CD8-positive, alpha-beta memory T cell (primary cell): Measurements from ENCODE around the gene MEAK7. TPM values are rescaled to one million over a fixed set of nuclear protein-coding genes. Genes with fewer than 3 reads are reported as not detected.

Experiments
- CTCF ChIA-PET: fragments of 350-600 bp; sonication (Branson Sonifier 250); formaldehyde crosslinking; loops from one replicate; lab custom pipeline; 2021; ENCODE audit warnings: antibody characterized with exemption; lab: Charles Lee
- POLR2A ChIA-PET: fragments of 350-600 bp; sonication (Branson Sonifier 250); formaldehyde crosslinking; loops from one replicate; lab custom pipeline; 2021; ENCODE audit warnings: antibody characterized with exemption; lab: Charles Lee
- DNase-seq, 5 donors: peaks; one replicate each; pipeline versions ENCODE4 v3.0.0 to v3.0.0-alpha.2; 2020 to 2022; ENCODE audit warnings: mixed read lengths in 1 of 5
- H3K27ac ChIP-seq: one replicate; pipeline ENCODE4 v1.7.0; 2013; ENCODE audit warnings: low read depth, mild to moderate bottlenecking, low read length, moderate library complexity
- H3K27me3 ChIP-seq: 2 replicates; pipeline ENCODE4 v1.7.0; 2013; ENCODE audit warnings: low read length, mild to moderate bottlenecking; ENCODE audit not compliant: insufficient read depth, poor library complexity, severe bottlenecking
- H3K36me3 ChIP-seq: 2 replicates; pipeline ENCODE4 v1.7.0; 2013; ENCODE audit warnings: mild to moderate bottlenecking, low read length, moderate library complexity; ENCODE audit not compliant: insufficient read depth
- H3K4me1 ChIP-seq: 2 replicates; pipeline ENCODE4 v1.7.0; 2013; ENCODE audit warnings: mild to moderate bottlenecking, low read length, moderate library complexity; ENCODE audit not compliant: insufficient read depth
- H3K4me3 ChIP-seq: 2 replicates; pipeline ENCODE4 v1.7.0; 2013; ENCODE audit warnings: mild to moderate bottlenecking, low read length
- H3K9me3 ChIP-seq: 2 replicates; pipeline ENCODE4 v1.7.0; 2013; ENCODE audit warnings: mild to moderate bottlenecking, low read length
- H3K27ac Mint-ChIP-seq, 8 donors: one replicate each; pipeline ENCODE4 v1.8.0; 2020 to 2021; ENCODE audit warnings: mixed read lengths in 8 of 8, mild to moderate bottlenecking in 6 of 8, inconsistent platforms in 3 of 8, moderate library complexity in 3 of 8
- H3K27me3 Mint-ChIP-seq, 2 donors: one replicate each; pipeline ENCODE4 v1.8.0; 2020 to 2021; ENCODE audit warnings: mixed read lengths in 2 of 2, mild to moderate bottlenecking in 1 of 2, moderate library complexity in 1 of 2
- H3K36me3 Mint-ChIP-seq, 3 donors: one replicate each; pipeline ENCODE4 v1.8.0; 2020 to 2021; ENCODE audit warnings: mixed read lengths in 3 of 3, inconsistent platforms in 1 of 3, mild to moderate bottlenecking in 1 of 3
- H3K4me1 Mint-ChIP-seq, 3 donors: one replicate each; pipeline ENCODE4 v1.8.0; 2020 to 2021; ENCODE audit warnings: mixed read lengths in 3 of 3, inconsistent platforms in 1 of 3, mild to moderate bottlenecking in 1 of 3
- H3K4me3 Mint-ChIP-seq, 7 donors: one replicate each; pipeline ENCODE4 v1.8.0; 2020 to 2021; ENCODE audit warnings: mixed read lengths in 7 of 7, mild to moderate bottlenecking in 6 of 7, moderate library complexity in 4 of 7, inconsistent platforms in 2 of 7
- H3K9me3 Mint-ChIP-seq, 5 donors: one replicate each; pipeline ENCODE4 v1.8.0; 2020 to 2022; ENCODE audit warnings: mixed read lengths in 5 of 5, mild to moderate bottlenecking in 3 of 5, moderate library complexity in 2 of 5, inconsistent platforms in 1 of 5
- polyA plus RNA-seq: library from polyadenylated mRNA; unstranded; fragments of 300-500 nt; fragmentation: Illumina TruSeq; gene quantifications from one replicate; pipeline ENCODE4 v1.2.3, GENCODE V29; 2021
- total RNA-seq, 2 experiments: library from RNA; stranded (reverse); gene quantifications; one replicate each; pipeline ENCODE4 v1.2.3, GENCODE V29; 2021

The MEAK7 gene
- total and polyA plus RNA-seq, 3 experiments from 2014 or later, result 6.7 to 7.8 (median 7.7) TPM

DNA sequence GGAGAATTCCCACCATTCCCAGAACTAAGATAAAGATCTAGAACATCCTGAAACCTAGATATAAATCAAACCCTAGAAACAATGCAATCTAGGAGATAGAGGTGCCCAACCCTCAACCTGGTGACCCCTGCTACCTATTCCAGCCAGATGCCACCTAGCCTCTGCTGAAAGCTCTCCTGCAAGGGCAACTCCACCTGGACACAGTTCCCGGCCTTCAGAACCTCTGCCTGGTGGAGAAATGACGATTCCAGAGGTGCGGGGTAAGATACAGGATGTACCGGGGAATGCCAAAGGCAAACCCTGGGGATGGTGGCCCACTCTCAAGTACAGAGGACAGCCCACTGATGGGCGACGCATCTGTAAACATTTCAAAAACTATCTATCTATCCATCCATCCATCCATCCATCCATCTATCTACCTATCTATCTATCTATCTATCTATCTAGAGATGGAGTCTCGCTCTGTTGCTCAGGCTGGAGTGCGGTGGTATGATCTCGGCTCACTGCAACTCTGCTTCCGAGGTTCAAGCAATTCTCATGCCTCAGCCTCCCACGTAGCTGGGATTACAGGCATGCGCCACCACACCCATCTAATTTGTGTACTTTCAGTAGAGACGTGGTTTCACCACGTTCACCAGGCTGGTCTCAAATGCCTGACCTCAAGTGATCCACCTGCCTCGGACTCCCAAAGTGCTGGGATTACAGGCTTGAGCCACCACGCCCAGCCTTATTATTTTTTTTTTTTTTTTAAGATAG, 19.0 kb downstream of the MEAK7 start:
- Histone ChIP-seq H3K4me3 (no peak overlapping the region), H3K27ac (no peak overlapping the region), H3K36me3 (no peaks in the 10 kb centered on the region), H3K27me3 (no peaks in the 10 kb centered on the region), H3K4me1 (no peaks in the 10 kb centered on the region), H3K9me3 (no peaks in the 10 kb centered on the region)
- Mint-ChIP-seq H3K27ac (no peak overlapping the region), H3K9me3 (no peaks in the 10 kb centered on the region), H3K27me3 (no peaks in the 10 kb centered on the region), H3K4me3 (no peak overlapping the region), H3K36me3 (peaks cover 3 to 76% (median 11%) of the 10 kb centered on the region in 3 donors), H3K4me1 (peaks cover 0 to 6% (median 0%) of the 10 kb centered on the region in 3 donors)
- POLR2A ChIA-PET, result no interaction called here
- no peak for DNase-seq
- CTCF ChIA-PET, result no interaction called here

- DNase-seq, result no peak
- no peak overlapping the region for H3K4me3 Mint-ChIP-seq
- Histone ChIP-seq H3K36me3 (no peaks in the 10 kb centered on the region), H3K9me3 (no peaks in the 10 kb centered on the region), H3K4me3 (no peak overlapping the region), H3K27me3 (no peaks in the 10 kb centered on the region), H3K27ac (no peak overlapping the region), H3K4me1 (no peaks in the 10 kb centered on the region)
- POLR2A ChIA-PET, result interaction anchor here (0.6 kb wide), 1 partner anchor 236 kb away, joined by 5 read pairs; no protein-coding TSS in a partner anchor
- H3K4me1 Mint-ChIP-seq, result peaks cover 0 to 6% (median 0%) of the 10 kb centered on the region in 3 donors
- no peaks in the 10 kb centered on the region for H3K9me3 Mint-ChIP-seq
- CTCF ChIA-PET, result no interaction called here
- no peak overlapping the region for H3K27ac Mint-ChIP-seq
- H3K36me3 Mint-ChIP-seq, result peaks cover 3 to 78% (median 8%) of the 10 kb centered on the region in 3 donors
- H3K27me3 Mint-ChIP-seq, result no peaks in the 10 kb centered on the region
These were observed 19.7 kb downstream of the MEAK7 start for GRCh38 chr16:84484579-84485254.

- Histone ChIP-seq H3K9me3 (no peaks in the 10 kb centered on the region), H3K4me3 (no peak overlapping the region), H3K27ac (no peak overlapping the region), H3K36me3 (no peaks in the 10 kb centered on the region), H3K4me1 (no peaks in the 10 kb centered on the region), H3K27me3 (no peaks in the 10 kb centered on the region)
- Mint-ChIP-seq H3K9me3 (no peaks in the 10 kb centered on the region), H3K27ac (no peak overlapping the region), H3K4me3 (no peak overlapping the region), H3K36me3 (peaks cover 3 to 79% (median 7%) of the 10 kb centered on the region in 3 donors), H3K27me3 (no peaks in the 10 kb centered on the region), H3K4me1 (peaks cover 0 to 6% (median under 1%) of the 10 kb centered on the region in 3 donors)
- DNase-seq, result no peak
- CTCF ChIA-PET, result no interaction called here
- POLR2A ChIA-PET, result no interaction called here
These were observed 20.4 kb downstream of the MEAK7 start for GRCh38 chr16:84483882-84484565.

GRCh38 chr16:84482951-84483881, 21.2 kb downstream of the MEAK7 start:
- H3K27ac Mint-ChIP-seq, result no peak overlapping the region
- Histone ChIP-seq H3K4me1 (no peaks in the 10 kb centered on the region), H3K9me3 (no peaks in the 10 kb centered on the region), H3K27me3 (no peaks in the 10 kb centered on the region), H3K4me3 (no peak overlapping the region), H3K36me3 (no peaks in the 10 kb centered on the region), H3K27ac (no peak overlapping the region)
- DNase-seq, result no peak
- H3K4me1 Mint-ChIP-seq, result peaks cover 0 to 2% (median 0%) of the 10 kb centered on the region in 3 donors
- no peaks in the 10 kb centered on the region for H3K9me3 Mint-ChIP-seq
- peaks cover 3 to 80% (median 7%) of the 10 kb centered on the region in 3 donors for H3K36me3 Mint-ChIP-seq
- ChIA-PET CTCF (interaction anchor here (1.2 kb wide), 1 partner anchor 206 kb away, joined by 3 read pairs; no protein-coding TSS in a partner anchor), POLR2A (no interaction called here)
- H3K4me3 Mint-ChIP-seq, result no peak overlapping the region
- peaks cover 0 to under 1% of the 10 kb centered on the region in 2 donors for H3K27me3 Mint-ChIP-seq

GRCh38 chr16:84482001-84482891, 22.2 kb downstream of the MEAK7 start:
- Histone ChIP-seq H3K27me3 (no peaks in the 10 kb centered on the region), H3K4me1 (no peaks in the 10 kb centered on the region), H3K27ac (no peak overlapping the region), H3K4me3 (no peak overlapping the region), H3K9me3 (no peaks in the 10 kb centered on the region), H3K36me3 (no peaks in the 10 kb centered on the region)
- no peak for DNase-seq
- Mint-ChIP-seq H3K27me3 (peaks cover 0 to 2% of the 10 kb centered on the region in 2 donors), H3K4me3 (no peak overlapping the region), H3K4me1 (peaks cover 0 to 2% (median 0%) of the 10 kb centered on the region in 3 donors), H3K27ac (no peak overlapping the region), H3K36me3 (peaks cover under 1 to 75% (median 7%) of the 10 kb centered on the region in 3 donors), H3K9me3 (no peaks in the 10 kb centered on the region)
- ChIA-PET POLR2A (no interaction called here), CTCF (interaction anchor here (1.2 kb wide), 1 partner anchor 205 kb away, joined by 3 read pairs; no protein-coding TSS in a partner anchor)

DNA sequence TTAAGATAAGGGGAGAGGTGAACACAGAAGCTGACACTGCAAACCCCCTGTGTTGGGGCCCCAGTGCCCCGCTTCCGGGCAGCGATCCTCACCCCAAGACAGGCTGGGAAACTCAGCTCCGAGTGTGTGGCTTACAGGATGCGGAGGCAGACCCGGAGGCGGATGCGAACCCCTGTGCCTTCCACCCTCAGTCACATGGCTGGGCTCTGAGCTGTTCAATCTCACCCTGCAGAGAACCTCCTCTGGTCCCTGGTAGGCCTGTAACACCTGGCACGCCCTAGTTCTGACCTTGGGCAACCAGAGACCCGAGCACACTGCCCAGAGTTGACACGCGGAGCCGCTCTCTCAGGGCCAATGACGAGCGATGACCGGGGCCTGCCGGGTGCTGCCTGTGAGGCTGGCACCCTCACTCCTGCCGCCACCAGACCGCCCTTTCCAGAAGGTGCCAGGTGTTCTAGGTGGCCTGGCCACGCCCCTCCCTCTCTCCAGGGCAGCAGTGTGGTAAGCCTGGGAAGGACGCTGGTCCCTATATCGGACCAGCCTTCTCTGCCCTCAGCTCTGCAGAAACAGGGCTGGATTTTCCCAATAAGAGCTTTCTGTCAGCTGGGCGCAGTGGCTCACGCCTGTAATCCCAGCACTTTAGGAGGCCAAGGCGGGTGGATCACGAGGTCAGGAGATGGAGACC, 23.3 kb downstream of the MEAK7 start:
- ChIA-PET POLR2A (no interaction called here), CTCF (no interaction called here)
- H3K9me3 Mint-ChIP-seq, result no peaks in the 10 kb centered on the region
- H3K27me3 Mint-ChIP-seq, result peaks cover 0 to 2% of the 10 kb centered on the region in 2 donors
- H3K27ac Mint-ChIP-seq, result peak overlapping the region in 1 of 8 donors; percentile 19
- H3K4me3 Mint-ChIP-seq, result no peak overlapping the region
- Histone ChIP-seq H3K4me3 (no peak overlapping the region), H3K27me3 (no peaks in the 10 kb centered on the region), H3K4me1 (no peaks in the 10 kb centered on the region), H3K9me3 (no peaks in the 10 kb centered on the region), H3K36me3 (no peaks in the 10 kb centered on the region), H3K27ac (no peak overlapping the region)
- DNase-seq, result no peak
- peaks cover 0 to 2% (median 0%) of the 10 kb centered on the region in 3 donors for H3K4me1 Mint-ChIP-seq
- H3K36me3 Mint-ChIP-seq, result peaks cover 0 to 73% (median 7%) of the 10 kb centered on the region in 3 donors
